Measurements from ENCODE around the gene C2orf78.
"Not testable (repeated sequence)": the region's sequence is repeated elsewhere in the genome, so short reads cannot be mapped to it uniquely, and the experiment has no call there.

Gene C2orf78

GRCh38 chr2:73779467-73780236 is 4.3 kb upstream of the C2orf78 start, which contains the start of gene DUSP11:
Gene DUSP11, minus strand, starts transcription at chr2:73780103. Its CDS starts 129 bp downstream, at chr2:73779974.
- peak; percentile 83 for DNase-seq

- DNase-seq, result no peak
Observed at GRCh38 chr2:73780237-73780582, 3.8 kb upstream of the C2orf78 start.

GRCh38 chr2:73783402-73783801 is 581 bp upstream of the C2orf78 start:
- not testable (repeated sequence) for DNase-seq

- no peak for DNase-seq
Observed at GRCh38 chr2:73811878-73812277, 27.9 kb downstream of the C2orf78 start.

GRCh38 chr2:73812635-73813034 is 28.7 kb downstream of the C2orf78 start:
- no peak for DNase-seq

- no peak for DNase-seq
Observed at GRCh38 chr2:73818296-73818695, 34.3 kb downstream of the C2orf78 start.

GRCh38 chr2:73821227-73821626 is 37.2 kb downstream of the C2orf78 start:
- no peak for DNase-seq

- DNase-seq, result no peak
Observed at GRCh38 chr2:73821669-73822068, 37.7 kb downstream of the C2orf78 start.

- no peak for DNase-seq
Observed at GRCh38 chr2:73822276-73822675, 38.3 kb downstream of the C2orf78 start.

GRCh38 chr2:73822991-73823390 is 39.0 kb downstream of the C2orf78 start:
- no peak for DNase-seq

- DNase-seq, result no peak
Observed at GRCh38 chr2:73823416-73823815, 39.4 kb downstream of the C2orf78 start.

- DNase-seq, result no peak
Observed at GRCh38 chr2:73823916-73824523, 40.0 kb downstream of the C2orf78 start.

- no peak for DNase-seq
Observed at GRCh38 chr2:73825408-73825807, 41.4 kb downstream of the C2orf78 start.

- DNase-seq, result no peak
Observed at GRCh38 chr2:73827018-73827417, 43.0 kb downstream of the C2orf78 start.

GRCh38 chr2:73827660-73828388 is 43.8 kb downstream of the C2orf78 start:
- no peak for DNase-seq

- no peak for DNase-seq
Observed at GRCh38 chr2:73828389-73828817, 44.4 kb downstream of the C2orf78 start.

GRCh38 chr2:73828818-73829570 is 45.0 kb downstream of the C2orf78 start, which contains the start of gene STAMBP:
Gene STAMBP, plus strand, starts transcription at chr2:73828961. Its CDS starts 1,896 bp downstream, at chr2:73830857.
- peak; percentile 65 for DNase-seq

GRCh38 chr2:73830871-73831401 is 47.0 kb downstream of the C2orf78 start:
- no peak for DNase-seq

GRCh38 chr2:73832930-73833329 is 48.9 kb downstream of the C2orf78 start:
- DNase-seq, result no peak

- no peak for DNase-seq
Observed at GRCh38 chr2:73836141-73836943, 52.4 kb downstream of the C2orf78 start.

- DNase-seq, result no peak
Observed at GRCh38 chr2:73837847-73838585, 54.0 kb downstream of the C2orf78 start.

Measured in GOT3 (cell line).